Ovary (tissue), 9 donors: ENCODE results near the gene ZSWIM5. TPM values are rescaled to one million over a fixed set of nuclear protein-coding genes. Genes with fewer than 3 reads are reported as not detected.
"Not testable (repeated sequence)": the region's sequence is repeated elsewhere in the genome, so short reads cannot be mapped to it uniquely, and the experiment has no call there.

ENCODE experiments used
- DNase-seq, 5 donors: peaks; one replicate each; pipeline ENCODE4 v3.0.0-alpha.2; 2019 to 2020
- H3K27ac ChIP-seq, 2 donors: fragments of 200-600 bp; one replicate each; pipeline versions ENCODE4 v1.5.1 to v1.8.0; 2019 to 2022
- H3K27me3 ChIP-seq: fragments of 200-600 bp; one replicate; pipeline ENCODE4 v1.8.0; 2022
- H3K36me3 ChIP-seq: fragments of 200-600 bp; sonication (generic); one replicate; pipeline ENCODE4 v1.5.1; 2019
- H3K4me1 ChIP-seq: one replicate; pipeline ENCODE4 v1.8.1; 2013; ENCODE audit warnings: mild to moderate bottlenecking, moderate library complexity; ENCODE audit not compliant: insufficient read depth
- H3K4me3 ChIP-seq: fragments of 200-600 bp; sonication (generic); one replicate; pipeline ENCODE4 v1.5.1; 2017
- H3K9me3 ChIP-seq, 2 donors: fragments of 200-600 bp in 1 of 2; sonication (generic) in 1 of 2; one replicate each; pipeline versions ENCODE4 v1.5.1 to v1.8.1; 2013 to 2019; ENCODE audit warnings: mild to moderate bottlenecking in 1 of 2, moderate library complexity in 1 of 2
- EP300 ChIP-seq: sonication (generic); formaldehyde crosslinking; IDR thresholded peaks from one replicate; pipeline ENCODE4 v1.6.1; 2017; ENCODE audit warnings: antibody characterized with exemption
- POLR2A ChIP-seq: fragments of 450-650 bp; IDR thresholded peaks from one replicate; pipeline ENCODE4 v1.6.1; 2017; ENCODE audit warnings: antibody characterized with exemption, mild to moderate bottlenecking, moderate library complexity
- WGBS, 3 donors: extraction: QIAGEN DNeasy Blood & Tissue Kit in 1 of 3; methylation state at CpG; one replicate each; pipeline versions ENCODE4 v1.1.5 to v1.1.7; 2013 to 2017; 5-methylcytosine and 5-hydroxymethylcytosine counted together
- intact Hi-C, 4 donors: fragments of 100-400 bp; cut with DNase I; formaldehyde crosslinking; loops; one replicate each; pipeline versions ENCODE4 v1.11.0 to v1.15.1; 2022 to 2023
- polyA plus RNA-seq, 2 donors: library from polyadenylated mRNA; stranded (reverse); fragments of 200-250 nt in 1 of 2; fragments of 350-450 nt in 1 of 2; fragmentation: Illumina TruSeq in 1 of 2; extraction: RNeasy Lipid Tissue Mini Kit (QIAGEN cat#74804) in 1 of 2; gene quantifications; one replicate each; pipeline ENCODE4 v1.2.3, GENCODE V29; 2013 to 2014
- total RNA-seq, 7 donors: library from RNA; depleted of rRNA in 2 of 7; stranded (reverse); fragments of >200 nt in 2 of 7; fragmentation: NEBNext Ultra II Directional in 3 of 7; extraction: Animal tissue kit (Norgen Biotek cat#: 25700) in 3 of 7; gene quantifications; one replicate each; pipeline versions ENCODE4 v1.1.0 to v1.2.4, GENCODE V29; 2016 to 2023
- TF ChIP-seq, protein P1 (sequence below), 3 donors: fragments of 450-650 bp in 2 of 3; fragments of 200-600 bp in 1 of 3; IDR thresholded peaks; one replicate each; pipeline versions ENCODE4 v1.5.1 to v1.8.0; 2016 to 2022; ENCODE audit warnings: antibody characterized with exemption in 3 of 3, mild to moderate bottlenecking in 1 of 3
- donor health status: DM: no; HTN: no; CAD: no; lungs with moderate emphysema.
- donor health status: DM: no; HTN: no; CAD: no.
- donor health status: Bipolar disorder and iron deficiency.
- donor health status: DM: yes; HTN: yes; CAD: no.
- donor health status: DM: no; HTN: no; CAD: no.
- donor health status: DM: yes; HTN: yes; CAD: no.

Gene ZSWIM5
- total and polyA plus RNA-seq, 9 donors: 6.0 to 13.3 (median 10.0) TPM

DNA sequence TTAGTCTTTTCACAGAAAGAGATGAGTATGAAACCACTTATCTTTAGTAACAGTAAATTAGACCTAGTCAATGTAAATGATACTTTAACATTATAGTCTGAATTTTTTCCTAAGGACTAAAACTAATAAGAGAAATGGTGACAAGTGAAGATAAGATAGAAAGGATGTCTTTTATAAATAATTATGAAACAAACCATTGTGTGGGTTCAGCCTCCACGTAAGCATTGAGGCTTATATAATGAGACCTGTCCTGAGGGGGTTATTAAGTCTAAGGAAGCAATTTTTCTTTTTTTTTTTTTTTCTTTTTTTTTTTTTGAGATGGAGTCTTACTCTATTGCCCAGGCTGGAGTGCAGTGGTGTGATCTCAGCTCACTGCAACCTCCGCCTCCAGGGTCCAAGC lies 138.6 kb downstream of the ZSWIM5 start:
- intact Hi-C loops: no loop called here
- Histone ChIP-seq H3K27me3 (no peaks in the 10 kb centered on the region), H3K4me3 (no peak overlapping the region), H3K9me3 (no peaks in the 10 kb centered on the region), H3K36me3 (no peaks in the 10 kb centered on the region), H3K4me1 (no peaks in the 10 kb centered on the region), H3K27ac (no peak overlapping the region)
- TF ChIP-seq POLR2A (no peak), EP300 (no peak)
- TF ChIP-seq, protein P1, sequence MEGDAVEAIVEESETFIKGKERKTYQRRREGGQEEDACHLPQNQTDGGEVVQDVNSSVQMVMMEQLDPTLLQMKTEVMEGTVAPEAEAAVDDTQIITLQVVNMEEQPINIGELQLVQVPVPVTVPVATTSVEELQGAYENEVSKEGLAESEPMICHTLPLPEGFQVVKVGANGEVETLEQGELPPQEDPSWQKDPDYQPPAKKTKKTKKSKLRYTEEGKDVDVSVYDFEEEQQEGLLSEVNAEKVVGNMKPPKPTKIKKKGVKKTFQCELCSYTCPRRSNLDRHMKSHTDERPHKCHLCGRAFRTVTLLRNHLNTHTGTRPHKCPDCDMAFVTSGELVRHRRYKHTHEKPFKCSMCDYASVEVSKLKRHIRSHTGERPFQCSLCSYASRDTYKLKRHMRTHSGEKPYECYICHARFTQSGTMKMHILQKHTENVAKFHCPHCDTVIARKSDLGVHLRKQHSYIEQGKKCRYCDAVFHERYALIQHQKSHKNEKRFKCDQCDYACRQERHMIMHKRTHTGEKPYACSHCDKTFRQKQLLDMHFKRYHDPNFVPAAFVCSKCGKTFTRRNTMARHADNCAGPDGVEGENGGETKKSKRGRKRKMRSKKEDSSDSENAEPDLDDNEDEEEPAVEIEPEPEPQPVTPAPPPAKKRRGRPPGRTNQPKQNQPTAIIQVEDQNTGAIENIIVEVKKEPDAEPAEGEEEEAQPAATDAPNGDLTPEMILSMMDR (IDR thresholded peaks at IDR 0.05): no peak
- DNase-seq: no peak
- WGBS, 3 donors: 88 to 91% (median 90%) methylated on average over 2 of the region's 2 CpGs

- Histone ChIP-seq H3K4me1 (no peaks in the 10 kb centered on the region), H3K27me3 (no peaks in the 10 kb centered on the region), H3K9me3 (no peaks in the 10 kb centered on the region), H3K27ac (no peak overlapping the region), H3K36me3 (no peaks in the 10 kb centered on the region), H3K4me3 (no peak overlapping the region)
- WGBS, 3 donors: 70 to 76% (median 72%) methylated on average over 2 of the region's 2 CpGs
- DNase-seq: no peak
- intact Hi-C loops: no loop called here
- no peak for TF ChIP-seq EP300
- TF ChIP-seq, protein P1 (IDR thresholded peaks at IDR 0.05): no peak
- TF ChIP-seq POLR2A: no peak
These were observed 141.3 kb downstream of the ZSWIM5 start for GRCh38 chr1:45065083-45065482.

GRCh38 chr1:45062463-45062862 lies 143.9 kb downstream of the ZSWIM5 start:
- 95 to 97% (median 96%) methylated on average over 4 of the region's 4 CpGs for WGBS, 3 donors
- H3K36me3 ChIP-seq, H3K4me1 ChIP-seq, DNase-seq, H3K27me3 ChIP-seq, H3K4me3 ChIP-seq, intact Hi-C loops, H3K27ac ChIP-seq, H3K9me3 ChIP-seq: not testable (repeated sequence)

DNA sequence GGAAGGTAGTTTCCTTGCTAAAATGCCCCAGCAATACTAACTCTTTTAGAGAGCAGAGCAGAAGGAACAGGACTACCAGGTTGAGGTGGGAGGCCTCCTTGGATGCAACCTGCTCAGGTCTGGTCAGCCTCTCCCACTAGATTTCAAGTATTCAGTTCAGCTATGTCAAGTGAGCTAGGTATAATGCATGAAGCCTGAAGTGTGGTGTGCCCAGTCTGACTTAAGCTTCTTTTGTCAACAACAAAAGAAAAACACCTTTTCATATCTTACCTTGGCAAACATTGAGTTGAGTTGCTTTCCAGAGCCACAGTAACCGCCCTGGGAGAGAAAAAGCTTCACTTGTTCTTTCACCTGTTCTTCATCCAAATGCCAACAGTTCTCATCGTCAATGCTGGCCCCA lies 146.6 kb downstream of the ZSWIM5 start:
- no peak overlapping the region for H3K4me3 ChIP-seq
- no peak overlapping the region for H3K27ac ChIP-seq
- no peaks in the 10 kb centered on the region for H3K36me3 ChIP-seq
- no peak for DNase-seq
- no peaks in the 10 kb centered on the region for H3K27me3 ChIP-seq
- no peaks in the 10 kb centered on the region for H3K4me1 ChIP-seq
- intact Hi-C loops: no loop called here
- WGBS, 3 donors: 76 to 90% (median 81%) methylated on average over 2 of the region's 2 CpGs
- H3K9me3 ChIP-seq: no peaks in the 10 kb centered on the region
- TF ChIP-seq, protein P1 (IDR thresholded peaks at IDR 0.05): no peak
- no peak for TF ChIP-seq EP300
- no peak for TF ChIP-seq POLR2A

GRCh38 chr1:45057542-45057941 lies 148.9 kb downstream of the ZSWIM5 start:
- no peaks in the 10 kb centered on the region for H3K36me3 ChIP-seq
- 34 to 62% (median 44%) methylated on average over 1 of the region's 1 CpG for WGBS, 3 donors
- intact Hi-C loops: no loop called here
- H3K4me1 ChIP-seq: no peaks in the 10 kb centered on the region
- no peak overlapping the region for H3K4me3 ChIP-seq
- H3K9me3 ChIP-seq: no peaks in the 10 kb centered on the region
- TF ChIP-seq, protein P1 (IDR thresholded peaks at IDR 0.05): no peak
- TF ChIP-seq POLR2A: no peak
- no peak for TF ChIP-seq EP300
- DNase-seq: no peak
- no peaks in the 10 kb centered on the region for H3K27me3 ChIP-seq
- H3K27ac ChIP-seq: no peak overlapping the region
